Placental epithelial cell (primary cell): ENCODE results near the gene PRAF2. TPM values are rescaled to one million over a fixed set of nuclear protein-coding genes. Genes with fewer than 3 reads are reported as not detected.

ENCODE experiments used
- small RNA-seq: library from RNA; depleted of rRNA; stranded (forward); fragments of <200 nt; gene quantifications from one replicate; pipeline ENCODE3, GENCODE V24; 2012
- total RNA-seq: library from RNA; depleted of rRNA; stranded (reverse); fragments of >200 nt; gene quantifications from 2 replicates; pipeline ENCODE4 v1.2.3, GENCODE V29; 2012

Gene PRAF2, protein sequence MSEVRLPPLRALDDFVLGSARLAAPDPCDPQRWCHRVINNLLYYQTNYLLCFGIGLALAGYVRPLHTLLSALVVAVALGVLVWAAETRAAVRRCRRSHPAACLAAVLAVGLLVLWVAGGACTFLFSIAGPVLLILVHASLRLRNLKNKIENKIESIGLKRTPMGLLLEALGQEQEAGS
- total RNA-seq: 19.0 and 19.2 TPM in 2 replicates

DNA sequence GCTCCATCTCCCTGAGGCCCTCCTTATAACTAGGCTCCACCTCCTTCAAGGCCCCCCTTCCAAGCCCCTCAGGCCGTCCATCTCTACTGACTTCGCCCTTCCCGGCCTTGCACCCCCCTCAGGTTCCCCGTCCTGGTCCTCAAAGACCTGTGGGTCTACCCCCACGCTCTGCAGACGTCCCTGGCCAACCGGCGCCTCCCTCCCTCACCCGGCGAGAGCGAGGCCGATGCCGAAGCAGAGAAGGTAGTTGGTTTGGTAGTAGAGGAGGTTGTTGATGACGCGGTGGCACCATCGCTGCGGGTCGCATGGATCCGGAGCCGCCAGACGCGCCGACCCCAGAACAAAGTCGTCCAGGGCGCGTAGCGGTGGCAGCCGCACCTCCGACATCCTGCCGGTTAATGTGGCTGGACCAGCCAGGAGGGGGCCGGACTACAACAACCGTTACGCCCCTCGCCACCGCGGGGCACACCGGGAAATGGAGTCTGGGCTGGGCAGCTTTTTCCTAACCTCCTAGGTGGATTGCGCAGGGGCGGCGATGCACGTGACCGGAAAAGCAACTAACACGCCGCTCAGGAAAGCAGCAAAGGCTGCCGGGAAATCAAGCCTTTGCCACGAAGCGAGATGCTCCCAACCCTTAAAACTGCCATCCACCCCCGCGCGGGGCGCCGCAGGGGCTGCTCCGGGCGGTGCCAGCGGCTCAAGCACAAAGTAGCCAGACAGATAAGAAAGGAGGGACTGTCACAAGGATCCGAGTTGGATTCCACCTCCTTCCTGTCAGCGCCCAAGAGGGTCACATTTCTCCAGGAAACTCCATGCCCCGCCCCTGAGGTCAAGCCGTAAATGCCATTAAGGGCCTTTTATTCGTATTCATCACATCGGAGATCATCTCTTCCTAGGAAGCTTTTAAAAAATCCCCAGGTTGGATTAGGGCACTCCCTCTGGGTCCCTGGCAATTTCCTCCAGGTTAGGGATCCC is at the start of gene PRAF2:
PRAF2 (minus strand) TSS at position 402 of the 975 bp plus-strand sequence; CDS start at position 387, 15 bp downstream.

DNA sequence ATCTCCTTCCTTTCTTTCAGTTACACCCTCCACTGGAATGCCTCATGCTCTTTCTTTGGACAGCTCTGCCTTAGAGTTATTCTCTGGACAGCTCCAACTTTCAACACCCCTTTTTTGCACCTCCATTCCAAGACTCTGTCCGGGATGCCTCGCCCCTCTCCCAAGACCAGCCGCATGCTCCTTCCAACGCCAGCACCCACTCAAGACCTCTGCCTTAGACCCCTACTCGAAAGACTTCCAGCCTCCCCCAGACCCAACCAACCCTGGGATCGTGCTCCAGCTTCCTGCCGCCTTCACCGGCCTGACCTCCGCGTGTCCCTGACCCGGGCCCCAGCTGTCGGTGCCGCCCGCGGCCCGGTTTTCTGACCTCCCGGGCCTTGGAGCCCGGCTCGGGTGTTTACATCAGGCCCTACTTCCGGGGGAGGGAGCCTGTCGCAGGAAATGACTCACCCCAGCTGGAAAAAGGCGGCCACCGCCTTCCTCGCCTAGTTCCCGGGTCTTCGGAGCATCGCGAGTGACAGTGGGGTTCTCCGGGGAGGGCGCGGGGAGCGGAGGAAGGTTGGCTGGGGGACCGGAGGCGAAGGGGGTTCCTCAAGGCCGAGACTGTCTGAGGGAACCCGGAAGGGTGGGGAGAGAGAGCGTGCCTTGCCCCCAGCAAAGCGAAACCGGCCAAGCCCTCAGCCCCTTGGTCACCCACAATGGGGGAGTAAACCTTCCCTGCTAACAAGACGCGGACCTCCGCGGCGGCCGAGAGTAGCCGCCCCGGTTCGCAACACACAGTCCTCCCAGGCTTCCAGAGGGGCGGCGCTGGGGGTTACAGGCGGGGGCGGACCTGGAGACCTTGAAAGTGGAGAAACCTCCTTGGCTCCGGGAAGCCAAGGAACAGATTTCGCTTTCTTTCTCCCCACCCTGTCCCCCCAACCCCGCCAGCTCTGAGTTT is 6.0 kb upstream of the PRAF2 start, which contains the start of gene WDR45:
WDR45 (minus strand) TSS at position 399 of the 940 bp plus-strand sequence. CDS start 1,792 bp downstream, outside the sequence.

DNA sequence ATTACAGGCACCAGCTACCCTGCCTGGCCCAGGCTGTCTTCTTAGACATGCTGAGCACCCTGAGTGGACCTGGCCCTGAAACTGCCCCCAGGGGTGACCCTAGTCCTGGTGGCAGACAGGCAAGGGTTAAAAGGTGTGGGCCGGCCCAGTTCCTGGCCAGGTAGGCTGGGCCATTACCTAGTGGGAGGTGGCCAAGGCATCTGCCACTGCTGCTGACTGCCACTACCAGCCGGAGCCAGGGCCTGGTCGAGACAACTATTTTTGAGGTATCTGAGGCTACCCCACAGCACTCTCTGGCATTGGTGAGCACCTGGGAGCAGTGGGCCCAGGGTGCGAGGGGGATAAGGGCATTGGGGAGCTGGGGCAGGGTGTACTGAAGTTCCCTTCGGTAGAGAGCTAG is 15.0 kb downstream of the PRAF2 start, which contains the start of gene CCDC120:
CCDC120 (plus strand) TSS at position 206 of the 400 bp plus-strand sequence. CDS start 3,043 bp downstream, outside the sequence.

DNA sequence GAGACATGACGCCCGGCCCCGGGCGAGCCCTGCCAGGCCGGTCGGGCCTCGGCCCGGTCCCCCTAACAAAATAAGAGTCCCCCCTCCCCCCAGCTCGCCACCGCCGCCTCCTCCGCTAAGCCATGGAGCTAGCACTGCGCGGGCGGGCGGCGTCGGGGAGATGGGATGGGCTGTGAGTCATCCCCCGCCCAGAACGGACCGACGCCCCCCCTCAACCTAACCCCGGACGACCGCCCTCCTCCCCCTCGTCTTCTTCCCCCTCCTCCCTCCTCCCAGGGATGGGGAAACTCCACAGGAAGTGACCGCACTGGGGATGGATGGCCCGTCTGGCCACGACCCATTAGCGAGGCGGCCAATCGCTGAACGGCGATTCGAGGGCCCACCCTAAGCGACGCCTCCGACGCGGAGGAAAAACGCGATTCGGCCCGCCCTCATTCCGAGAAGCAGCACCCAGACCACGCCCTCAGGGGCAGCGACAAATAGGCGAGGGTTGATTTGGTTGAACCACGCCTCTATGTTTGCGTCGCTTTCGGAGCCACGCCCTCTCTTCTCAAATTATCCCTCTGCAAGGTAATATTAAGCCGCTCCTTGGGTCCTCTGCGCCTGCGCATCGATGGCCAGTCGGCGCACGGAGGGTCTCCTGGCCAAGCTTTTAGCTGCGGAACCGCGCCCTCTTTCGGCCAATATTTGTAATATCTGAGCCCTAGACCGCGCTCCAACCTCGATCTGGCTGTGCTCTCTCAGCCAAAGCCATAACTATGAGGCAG is 30.4 kb downstream of the PRAF2 start, which contains the start of gene TFE3:
TFE3 (minus strand) TSS at position 138 of the 767 bp plus-strand sequence; CDS start at position 7, 131 bp downstream.

Small RNA genes lying within 50 kb of the gene (small RNA-seq; reads per million reads assigned to genes)
- not detected for gene RNU4-52P

Other genes with a start within 250 kb of the PRAF2 start
- gene ERAS, start 247.5 kb downstream of the PRAF2 start, total RNA-seq: not detected in 2 replicates
- 13.1 and 27.1 TPM in 2 replicates for gene PCSK1N, start 238.4 kb downstream of the PRAF2 start, total RNA-seq
- gene TIMM17B, start 176.2 kb downstream of the PRAF2 start, total RNA-seq: 58.8 and 60.9 TPM in 2 replicates
- 47.9 and 62.4 TPM in 2 replicates for gene PQBP1, start 176.1 kb downstream of the PRAF2 start, total RNA-seq
- gene SLC35A2, start 162.4 kb downstream of the PRAF2 start, total RNA-seq: 20.8 and 35.4 TPM in 2 replicates
- 5.9 and 8.5 TPM in 2 replicates for gene PIM2, start 155.0 kb downstream of the PRAF2 start, total RNA-seq
- gene OTUD5, start 116.4 kb downstream of the PRAF2 start, total RNA-seq: 34.5 and 40.6 TPM in 2 replicates
- 0.11 and 0.39 TPM in 2 replicates for gene KCND1, start 102.2 kb downstream of the PRAF2 start, total RNA-seq
- gene GRIPAP1, start 71.7 kb downstream of the PRAF2 start, total RNA-seq: 13.3 and 15.3 TPM in 2 replicates
- 55.4 and 62.0 TPM in 2 replicates for gene TFE3, start 30.6 kb downstream of the PRAF2 start, total RNA-seq
- gene CCDC120, start 15.0 kb downstream of the PRAF2 start, total RNA-seq: 8.2 and 9.3 TPM in 2 replicates
- gene WDR45, start 5.9 kb upstream of the PRAF2 start, total RNA-seq: 56.1 and 61.8 TPM in 2 replicates
- gene GPKOW, start 49.7 kb upstream of the PRAF2 start, total RNA-seq: 13.3 and 13.9 TPM in 2 replicates
- 16.3 and 21.6 TPM in 2 replicates for gene MAGIX, start 88.8 kb upstream of the PRAF2 start, total RNA-seq
- 35.3 and 60.5 TPM in 2 replicates for gene PLP2, start 97.9 kb upstream of the PRAF2 start, total RNA-seq
- 11.4 and 14.3 TPM in 2 replicates for gene PRICKLE3, start 112.4 kb upstream of the PRAF2 start, total RNA-seq
- under 0.01 TPM in 1 of 2 replicates, not detected in the other for gene SYP, start 126.2 kb upstream of the PRAF2 start, total RNA-seq
- not detected in 2 replicates for gene CACNA1F, start 159.3 kb upstream of the PRAF2 start, total RNA-seq
- 10.6 and 19.6 TPM in 2 replicates for gene CCDC22, start 161.5 kb upstream of the PRAF2 start, total RNA-seq
- gene FOXP3, start 190.7 kb upstream of the PRAF2 start, total RNA-seq: 0.54 TPM in 1 of 2 replicates, not detected in the other
- 6.3 and 12.6 TPM in 2 replicates for gene PPP1R3F, start 195.8 kb upstream of the PRAF2 start, total RNA-seq
- gene GAGE10, start 229.6 kb upstream of the PRAF2 start, total RNA-seq: not detected in 2 replicates
- not detected in 2 replicates for gene GAGE12J, start 248.0 kb upstream of the PRAF2 start, total RNA-seq